ENCODE measurements around the gene RNF182.
"Not testable (repeated sequence)": the region's sequence is repeated elsewhere in the genome, so short reads cannot be mapped to it uniquely, and the experiment has no call there.

Gene RNF182, protein sequence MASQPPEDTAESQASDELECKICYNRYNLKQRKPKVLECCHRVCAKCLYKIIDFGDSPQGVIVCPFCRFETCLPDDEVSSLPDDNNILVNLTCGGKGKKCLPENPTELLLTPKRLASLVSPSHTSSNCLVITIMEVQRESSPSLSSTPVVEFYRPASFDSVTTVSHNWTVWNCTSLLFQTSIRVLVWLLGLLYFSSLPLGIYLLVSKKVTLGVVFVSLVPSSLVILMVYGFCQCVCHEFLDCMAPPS

GRCh38 chr6:13924949-13925881 lies at the start of gene RNF182:
RNF182 (plus strand) TSS chr6:13924952; CDS start chr6:13977120, 52,168 bp downstream.
- peak; percentile 83 for DNase-seq (ENCODE audit: low spot score)

GRCh38 chr6:13877051-13877450 lies 47.7 kb upstream of the RNF182 start:
- DNase-seq (ENCODE audit: low spot score) = no peak

- not testable (repeated sequence) for DNase-seq (ENCODE audit: low spot score)
Observed at GRCh38 chr6:13880061-13880663, 44.6 kb upstream of the RNF182 start.

DNA sequence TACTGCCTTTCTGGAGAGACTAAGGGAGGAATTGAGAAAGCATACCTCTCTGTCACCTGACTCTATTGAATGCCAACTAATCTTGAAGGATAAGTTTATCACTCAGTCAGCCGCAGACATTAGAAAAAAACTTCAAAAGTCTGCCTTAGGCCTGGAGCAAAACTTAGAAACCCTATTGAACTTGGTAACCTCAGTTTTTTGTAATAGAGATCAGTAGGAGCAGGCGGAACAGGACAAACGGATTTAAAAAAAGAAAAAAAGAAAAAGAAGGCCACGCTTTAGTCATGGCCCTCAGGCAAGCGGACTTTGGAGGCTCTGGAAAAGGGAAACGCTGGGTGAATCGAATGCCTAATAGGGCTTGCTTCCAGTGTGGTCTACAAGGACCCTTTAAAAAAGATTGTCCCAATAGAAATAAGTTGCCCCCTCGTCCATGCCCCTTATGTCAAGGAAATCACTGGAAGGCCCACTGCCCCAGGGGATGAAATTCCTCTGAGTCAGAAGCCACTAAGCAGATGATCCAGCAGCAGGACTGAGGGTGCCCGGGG lies 43.1 kb upstream of the RNF182 start:
- no peak for DNase-seq (ENCODE audit: low spot score)

DNA sequence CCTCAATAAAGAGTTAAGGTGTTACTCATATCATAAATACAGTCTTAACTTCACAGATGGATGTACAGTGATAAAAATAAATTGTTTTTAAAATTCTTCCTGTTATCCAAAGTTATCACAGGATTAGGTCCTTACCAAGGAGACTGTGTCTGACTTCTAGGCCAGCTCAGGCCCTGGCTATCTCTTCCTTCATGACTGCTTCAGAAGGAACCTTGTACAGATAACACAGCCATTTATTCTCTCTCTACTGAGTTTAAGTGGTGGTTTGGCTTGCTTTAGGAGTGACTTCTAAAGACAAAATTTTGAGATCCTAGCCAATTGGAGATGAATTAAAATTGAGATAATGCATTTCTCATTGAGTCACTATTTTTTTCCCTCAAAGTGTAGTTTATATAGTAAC lies 40.8 kb upstream of the RNF182 start:
- DNase-seq (ENCODE audit: low spot score) = no peak

GRCh38 chr6:13884397-13884796 lies 40.4 kb upstream of the RNF182 start:
- no peak for DNase-seq (ENCODE audit: low spot score)

DNA sequence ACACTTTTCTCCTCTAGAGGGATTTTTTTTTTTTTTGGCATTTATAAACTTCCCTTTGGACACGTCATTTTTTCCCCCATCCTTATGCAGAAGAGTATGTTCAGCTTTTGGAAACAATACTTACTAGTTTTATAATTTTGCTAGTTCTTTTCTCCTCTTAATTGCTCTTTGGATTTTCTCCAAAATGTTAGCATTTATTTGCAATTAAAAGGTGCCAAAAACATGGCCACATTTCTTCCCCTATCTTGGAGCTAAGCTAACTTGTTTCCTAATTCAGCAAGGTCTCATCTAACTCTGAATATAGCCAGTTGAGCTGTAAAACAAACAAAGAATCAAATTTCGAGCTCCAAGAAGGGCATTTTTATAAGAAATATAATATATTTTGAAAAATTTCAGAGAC lies 39.2 kb upstream of the RNF182 start:
- DNase-seq (ENCODE audit: low spot score) = no peak

- DNase-seq (ENCODE audit: low spot score) = no peak
Observed at GRCh38 chr6:13886949-13887348, 37.8 kb upstream of the RNF182 start.

DNA sequence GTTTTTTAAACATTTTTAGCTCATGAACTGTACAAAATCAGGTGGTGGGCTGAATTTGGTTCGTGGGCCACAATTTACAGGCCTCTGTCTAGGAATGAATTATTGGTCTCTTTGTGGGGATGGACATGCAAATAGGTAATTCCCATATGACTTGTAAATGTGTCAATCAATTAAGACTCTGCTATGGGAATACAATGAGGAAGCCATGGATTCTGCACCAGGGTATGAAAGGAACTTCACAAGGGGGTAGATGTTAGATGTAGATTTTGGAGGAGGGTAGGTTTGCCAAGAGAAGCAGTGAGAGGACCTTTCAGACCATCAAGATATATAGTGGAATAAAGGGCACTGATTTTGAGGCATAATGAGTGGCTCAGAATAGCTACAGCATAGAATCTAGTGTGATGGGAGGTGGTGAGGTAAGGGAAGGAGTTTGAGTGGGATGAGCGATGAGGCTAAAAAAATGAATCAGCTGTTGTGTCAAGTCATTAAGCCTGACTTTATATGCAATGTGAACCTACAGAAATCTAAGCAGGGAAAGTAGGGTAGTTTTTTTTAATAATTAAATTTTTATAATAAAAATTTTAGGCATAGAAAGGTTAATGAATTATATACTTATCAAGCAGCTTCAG lies 32.6 kb upstream of the RNF182 start:
- DNase-seq (ENCODE audit: low spot score) = no peak

DNA sequence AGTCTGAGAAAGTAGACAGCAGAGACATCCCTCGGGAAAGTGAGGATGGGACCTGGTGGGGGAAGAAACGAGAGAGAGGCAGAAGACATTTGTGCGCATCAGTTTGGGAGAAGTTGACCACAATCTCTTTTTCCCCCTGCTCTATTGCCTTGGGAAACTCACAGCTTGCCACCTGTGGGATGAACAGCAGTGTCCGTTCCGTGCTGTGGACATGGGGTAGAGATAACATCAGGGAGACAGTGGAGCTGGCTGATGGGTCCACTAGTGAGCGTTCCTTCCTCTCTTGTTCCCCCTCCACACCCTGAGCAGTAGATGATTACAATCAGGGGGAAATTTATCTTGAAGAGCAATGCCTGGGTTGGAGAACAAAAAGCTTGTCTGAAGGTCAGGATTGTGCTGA lies 21.8 kb upstream of the RNF182 start:
- DNase-seq (ENCODE audit: low spot score) = no peak

DNA sequence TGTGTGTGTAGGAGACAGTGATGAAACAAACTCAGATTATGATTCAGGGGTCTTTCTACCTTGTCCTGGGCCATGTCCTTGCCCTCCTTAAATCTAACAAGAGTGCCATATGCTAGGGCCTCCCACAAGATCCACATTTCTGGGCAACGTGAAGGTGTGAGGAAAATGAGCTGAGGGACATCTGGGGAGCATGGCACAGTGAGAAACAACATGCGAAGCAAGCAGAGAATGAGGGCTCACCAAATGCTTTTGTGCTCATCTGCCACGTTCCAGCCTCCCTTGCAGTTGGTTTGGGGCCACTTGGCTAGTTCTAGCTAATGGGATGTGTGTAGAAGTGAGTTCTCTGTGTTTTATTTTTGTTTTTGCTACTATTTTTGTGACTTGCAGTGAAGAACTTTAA lies 21.4 kb upstream of the RNF182 start:
- no peak for DNase-seq (ENCODE audit: low spot score)

- no peak for DNase-seq (ENCODE audit: low spot score)
Observed at GRCh38 chr6:13907001-13907350, 17.8 kb upstream of the RNF182 start.

DNA sequence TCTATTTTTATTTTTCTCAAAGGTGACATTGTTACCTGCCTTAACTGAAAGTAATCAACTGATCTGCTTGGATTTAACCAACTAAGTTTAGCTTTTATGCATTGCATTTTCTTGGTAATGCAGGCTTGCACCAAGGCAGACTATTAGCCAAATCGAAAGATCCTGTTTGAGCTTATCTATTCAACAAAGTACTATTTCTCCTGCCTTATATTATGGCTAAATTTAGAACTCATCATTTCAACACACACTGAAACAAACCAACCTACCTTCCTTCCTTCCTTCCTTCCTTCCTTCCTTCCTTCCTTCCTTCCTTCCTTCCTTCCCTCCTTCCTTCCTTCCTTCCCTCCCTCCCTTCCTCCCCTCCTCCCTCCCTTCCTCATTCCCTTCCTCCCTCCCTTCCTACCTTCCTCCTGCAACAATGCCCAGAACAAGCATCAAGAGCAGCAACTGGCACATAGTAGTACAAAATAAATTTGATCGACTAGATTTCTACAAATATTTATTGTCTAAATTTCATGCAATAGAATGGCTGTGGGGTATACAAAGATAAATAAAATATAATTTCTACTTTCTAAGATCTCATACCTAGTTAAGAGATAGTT lies 17.0 kb upstream of the RNF182 start:
- no peak for DNase-seq (ENCODE audit: low spot score)

DNA sequence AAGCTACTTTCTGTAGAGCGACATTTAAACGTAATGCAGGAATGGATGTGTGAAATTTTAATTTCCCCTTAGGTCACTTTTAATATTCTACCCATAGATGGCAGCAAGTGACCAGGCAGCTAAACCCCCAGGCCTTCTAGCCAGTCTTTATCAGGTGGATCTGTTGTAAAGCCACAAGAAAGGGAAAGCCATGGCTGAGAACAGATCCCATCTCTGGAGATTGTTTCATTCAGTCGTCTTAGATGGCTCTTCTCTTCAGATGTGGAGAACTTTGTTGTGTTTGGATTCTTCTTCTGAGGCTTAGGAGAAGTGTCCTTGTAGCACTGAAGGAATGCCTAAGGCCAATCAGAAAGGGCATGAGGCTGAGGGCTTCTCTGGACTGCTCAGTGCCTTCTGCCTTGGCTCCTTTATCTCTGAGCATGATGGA lies 15.8 kb upstream of the RNF182 start:
- peak; percentile 69 for DNase-seq (ENCODE audit: low spot score)

DNA sequence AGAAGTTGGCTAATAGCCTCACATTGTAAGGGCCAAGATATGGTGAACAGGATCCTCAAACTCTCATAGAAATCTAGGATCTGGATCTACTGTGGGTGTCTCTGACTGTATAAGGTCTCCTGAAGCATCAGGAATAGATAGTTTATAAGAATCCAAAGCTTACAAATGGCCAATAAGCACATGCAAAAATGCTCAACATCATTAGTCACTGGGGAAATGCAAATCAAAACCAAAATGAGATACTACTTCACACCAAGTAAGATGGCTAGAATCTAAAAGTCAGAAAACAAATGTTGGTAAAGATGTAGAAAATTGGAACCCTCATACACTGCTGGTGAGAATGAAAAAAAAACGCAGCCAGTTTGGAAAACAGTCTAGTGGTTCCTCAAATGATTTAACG lies 14.3 kb upstream of the RNF182 start:
- no peak for DNase-seq (ENCODE audit: low spot score)

DNA sequence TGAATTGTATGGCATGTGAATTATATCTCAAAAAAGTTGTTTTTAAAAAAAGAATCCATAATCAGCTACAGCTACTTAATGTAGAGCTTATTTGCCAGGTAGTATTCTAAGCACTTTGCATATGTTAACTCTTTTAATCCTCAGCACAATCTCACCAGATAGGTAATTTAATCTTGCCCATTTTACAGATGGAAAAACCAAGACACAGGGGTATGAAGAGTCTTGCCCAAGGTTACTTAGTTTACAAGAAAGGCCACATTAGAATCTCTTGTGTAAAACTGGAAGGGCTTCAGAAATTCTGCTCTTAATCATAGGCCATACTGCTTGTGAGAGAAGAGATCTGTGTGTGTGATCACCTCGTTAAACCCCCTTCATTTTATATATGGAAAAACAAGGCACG lies 13.4 kb upstream of the RNF182 start:
- no peak for DNase-seq (ENCODE audit: low spot score)

DNA sequence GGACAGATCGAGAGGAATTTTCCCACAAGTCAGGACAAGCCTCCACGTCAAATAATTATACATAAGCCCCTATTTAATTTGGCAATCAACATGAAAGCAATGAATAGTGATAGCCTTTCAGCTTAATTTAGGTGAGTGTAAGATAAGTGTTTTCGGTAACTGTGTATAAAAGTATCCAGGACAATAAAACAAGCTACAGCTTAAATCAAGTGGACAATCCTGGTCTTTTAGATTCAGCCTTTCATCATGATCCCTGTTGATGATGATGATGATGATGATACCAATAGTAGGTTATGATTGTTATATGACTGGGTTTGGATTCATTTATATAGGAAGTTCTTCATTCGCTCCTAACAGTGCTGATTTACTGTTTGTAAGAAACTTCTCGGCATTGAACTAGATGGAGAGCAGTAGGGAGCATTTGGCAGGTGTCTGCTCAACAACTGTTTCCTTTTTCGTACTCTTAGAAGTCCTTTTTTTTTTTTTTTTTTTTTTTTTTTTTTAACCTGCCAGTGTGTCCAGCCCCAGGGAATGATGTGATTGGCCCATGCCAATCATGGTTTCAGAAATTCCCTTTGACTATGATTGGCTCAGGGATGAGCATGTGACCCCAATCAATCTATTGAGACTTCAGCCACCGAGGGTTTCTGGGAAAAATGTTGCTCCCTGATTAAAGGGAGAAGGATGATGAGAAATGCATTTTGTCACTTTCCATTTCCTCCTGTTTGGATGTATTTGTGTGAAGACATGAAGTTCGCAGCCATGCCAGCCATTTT lies 11.3 kb upstream of the RNF182 start:
- no peak for DNase-seq (ENCODE audit: low spot score)

DNA sequence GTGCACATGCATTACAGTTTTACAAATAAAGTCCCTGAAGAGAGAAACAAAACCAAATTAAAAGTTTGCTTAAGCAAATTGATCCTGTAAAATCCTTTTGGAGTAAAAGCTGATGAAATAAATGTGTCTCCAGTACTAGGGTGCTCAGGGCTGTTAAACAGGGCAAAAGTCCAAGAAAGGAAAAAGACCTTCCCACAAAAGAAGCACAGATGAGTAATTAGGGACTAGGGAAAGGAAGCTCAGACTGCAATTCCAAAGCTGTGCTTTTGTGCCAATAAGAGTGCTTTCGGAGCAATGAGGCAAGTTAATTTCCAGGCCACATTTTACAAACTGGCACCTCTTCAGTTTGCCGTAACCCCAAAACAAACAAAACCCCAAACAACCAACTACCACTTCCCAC lies 10.4 kb upstream of the RNF182 start:
- no peak for DNase-seq (ENCODE audit: low spot score)

DNA sequence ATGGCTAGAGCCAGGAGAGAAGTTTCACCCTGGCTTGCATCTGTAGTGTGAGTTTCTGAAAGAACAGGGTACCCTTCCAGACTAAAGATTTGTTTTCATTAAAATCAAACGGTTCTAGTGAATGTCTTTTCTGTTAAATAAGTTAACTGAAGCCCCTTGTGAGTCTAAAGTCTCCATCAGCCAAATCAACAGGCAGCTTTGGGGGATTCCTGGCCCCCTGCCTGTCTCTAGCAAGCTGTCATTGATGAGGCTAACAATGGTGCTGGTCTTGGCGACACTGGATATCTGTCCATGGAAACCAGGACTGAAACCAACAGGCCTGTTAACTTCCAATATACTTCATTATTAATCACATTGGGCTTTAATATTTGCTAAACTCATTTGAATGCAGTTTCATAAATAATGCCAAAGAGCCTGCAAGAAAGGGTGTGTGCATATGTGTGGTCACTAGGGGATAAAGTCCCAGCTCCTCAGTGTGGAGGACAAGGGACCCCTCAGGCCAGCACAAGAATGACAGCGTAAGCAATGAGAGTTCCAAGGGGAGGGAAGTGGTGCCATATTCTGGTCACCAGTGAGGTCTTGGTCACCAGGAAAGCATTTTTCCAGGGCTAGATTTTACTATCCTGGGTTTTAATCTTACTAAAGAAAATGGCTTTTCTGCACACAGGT lies 9.1 kb upstream of the RNF182 start:
- DNase-seq (ENCODE audit: low spot score) = no peak

GRCh38 chr6:13916230-13916944 lies 8.4 kb upstream of the RNF182 start:
- no peak for DNase-seq (ENCODE audit: low spot score)
